ENCODE data around the gene B4GALT4.
"Not testable (repeated sequence)": the region's sequence is repeated elsewhere in the genome, so short reads cannot be mapped to it uniquely, and the experiment has no call there.

The B4GALT4 gene, protein sequence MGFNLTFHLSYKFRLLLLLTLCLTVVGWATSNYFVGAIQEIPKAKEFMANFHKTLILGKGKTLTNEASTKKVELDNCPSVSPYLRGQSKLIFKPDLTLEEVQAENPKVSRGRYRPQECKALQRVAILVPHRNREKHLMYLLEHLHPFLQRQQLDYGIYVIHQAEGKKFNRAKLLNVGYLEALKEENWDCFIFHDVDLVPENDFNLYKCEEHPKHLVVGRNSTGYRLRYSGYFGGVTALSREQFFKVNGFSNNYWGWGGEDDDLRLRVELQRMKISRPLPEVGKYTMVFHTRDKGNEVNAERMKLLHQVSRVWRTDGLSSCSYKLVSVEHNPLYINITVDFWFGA

DNA sequence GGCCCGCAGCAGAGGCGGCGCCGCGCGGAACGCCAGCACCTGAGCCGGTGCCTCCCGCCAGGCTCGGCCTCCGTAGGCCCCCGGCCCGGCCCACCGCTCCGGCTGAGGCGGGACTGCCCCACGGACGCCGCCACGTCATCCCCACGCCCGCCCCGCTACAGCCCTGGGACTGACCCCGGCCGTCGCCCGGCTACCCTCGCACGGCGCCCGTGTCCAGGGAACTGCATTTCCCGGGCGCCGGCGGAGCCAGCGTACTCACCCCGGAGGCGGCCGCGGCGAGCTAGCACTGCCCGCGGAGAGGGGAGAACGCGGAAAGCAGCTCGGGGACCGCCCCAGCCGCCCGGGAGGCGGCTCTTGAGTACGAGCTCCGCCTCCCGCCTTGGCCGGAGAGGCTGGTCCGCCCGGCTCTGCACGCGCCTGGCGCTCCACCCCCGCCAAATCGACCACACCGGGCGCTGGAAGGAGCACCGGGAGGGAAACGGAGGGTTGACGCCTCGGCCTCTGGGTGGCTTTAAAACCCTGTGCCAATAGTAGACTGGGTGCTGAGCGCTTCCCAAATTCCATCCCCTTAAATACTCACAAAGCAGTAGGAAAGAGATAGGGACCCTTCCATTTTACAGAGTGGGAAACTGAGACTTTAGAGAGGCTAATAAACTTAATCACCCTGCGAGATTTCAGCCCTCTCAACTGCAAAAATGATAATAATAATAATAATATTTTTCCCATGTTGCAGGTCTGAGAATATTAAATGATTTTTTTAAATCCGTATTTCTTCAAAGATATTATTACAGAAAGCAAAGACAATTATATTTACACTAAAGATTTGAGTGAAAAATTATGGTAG lies at the start of gene B4GALT4:
Gene B4GALT4 (minus strand): TSS at position 288 of the 844 bp plus-strand sequence. CDS start 10,779 bp downstream, outside the sequence.
- DNase-seq (ENCODE audit: low spot score) (peak; percentile 96), FAIRE-seq (peak; percentile 55)

DNA sequence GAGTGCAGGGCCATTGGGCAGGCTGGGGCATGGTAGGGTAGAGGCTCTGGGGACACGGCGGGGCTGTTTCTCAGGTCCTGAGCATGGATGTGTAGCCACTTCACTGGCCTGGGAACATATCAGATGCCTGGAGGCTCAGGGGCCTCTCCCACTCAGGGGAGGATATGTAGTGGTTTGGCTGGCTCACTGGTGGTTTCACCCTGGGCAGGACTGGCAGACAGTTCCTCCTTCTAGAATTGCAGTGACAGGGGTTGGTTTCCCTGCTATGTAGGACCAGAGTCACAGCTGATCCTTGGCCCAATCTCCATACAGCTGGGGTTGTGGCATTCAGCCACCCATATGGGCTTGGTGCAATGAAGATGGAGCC lies 48.7 kb upstream of the B4GALT4 start:
- DNase-seq (ENCODE audit: low spot score): no peak

DNA sequence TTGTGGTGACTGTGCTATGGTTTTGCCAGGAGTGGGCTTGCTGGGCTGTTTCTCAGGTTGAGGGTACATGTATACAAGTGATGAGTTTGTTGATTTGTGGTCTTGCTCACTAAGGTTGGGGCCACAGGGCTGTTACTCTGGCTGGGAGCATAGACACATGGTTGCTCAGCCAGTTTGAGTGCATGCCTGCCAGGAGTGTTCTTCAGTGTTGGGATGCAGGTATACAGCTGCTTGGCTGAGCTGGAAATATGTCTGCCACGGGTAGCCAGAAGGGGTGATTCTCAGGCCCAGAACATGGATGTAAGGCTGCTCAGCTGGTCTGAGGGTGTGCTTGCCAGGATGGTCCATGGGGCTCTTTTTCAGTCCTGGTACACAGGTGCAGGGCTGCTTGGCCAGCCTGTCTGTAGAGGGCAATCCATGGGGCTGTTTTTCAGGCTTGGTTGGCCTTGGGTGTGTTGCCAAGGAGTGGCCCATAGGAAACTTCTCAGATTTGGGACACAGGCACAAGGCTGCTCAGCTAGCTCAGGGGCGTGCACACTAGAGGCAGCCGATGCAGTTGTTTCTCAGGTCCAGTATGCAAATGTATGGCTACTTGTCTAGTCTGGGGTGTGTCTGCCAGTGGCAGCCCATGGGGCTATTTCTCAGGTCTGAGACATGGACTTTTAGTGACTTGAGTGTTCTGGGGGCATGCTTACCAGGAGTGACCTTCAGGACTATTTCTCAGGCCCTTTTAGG lies 48.2 kb upstream of the B4GALT4 start:
- FAIRE-seq: no peak
- DNase-seq (ENCODE audit: low spot score): no peak

More for the DNA sequence above, 48.7 kb upstream of the B4GALT4 start:
- FAIRE-seq: no peak

DNA sequence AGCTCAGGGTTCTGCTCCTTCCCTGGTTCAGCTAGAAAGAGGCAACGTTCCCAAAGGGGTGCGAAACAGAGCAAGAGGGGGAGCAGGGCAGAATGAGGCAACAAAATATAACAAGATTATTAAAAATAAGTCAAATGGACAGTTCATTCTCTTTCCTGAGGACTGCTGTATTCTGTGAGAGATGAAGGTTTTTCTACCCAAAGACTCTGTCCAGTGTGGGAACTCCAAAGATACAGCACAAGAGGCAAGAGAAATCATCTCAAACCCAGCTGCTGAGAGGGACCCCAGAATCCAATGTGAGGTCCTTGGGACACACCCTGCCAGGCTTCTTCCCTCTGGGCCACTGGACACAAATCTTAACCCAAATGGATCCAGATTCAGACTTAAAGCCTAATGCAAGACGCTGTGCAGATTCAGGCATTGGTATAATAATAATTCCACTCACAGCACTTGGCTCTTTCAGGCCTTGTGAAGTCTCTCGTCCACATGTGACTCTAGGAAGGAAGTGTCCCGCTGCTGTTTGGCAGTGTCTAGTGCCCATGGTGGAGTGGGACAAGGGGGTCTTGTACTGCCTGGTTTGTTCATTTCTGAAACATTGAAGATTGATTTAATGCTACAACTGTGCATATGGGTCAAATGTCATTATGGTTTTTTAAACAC lies 39.0 kb upstream of the B4GALT4 start:
- DNase-seq (ENCODE audit: low spot score): no peak
- no peak for FAIRE-seq

DNA sequence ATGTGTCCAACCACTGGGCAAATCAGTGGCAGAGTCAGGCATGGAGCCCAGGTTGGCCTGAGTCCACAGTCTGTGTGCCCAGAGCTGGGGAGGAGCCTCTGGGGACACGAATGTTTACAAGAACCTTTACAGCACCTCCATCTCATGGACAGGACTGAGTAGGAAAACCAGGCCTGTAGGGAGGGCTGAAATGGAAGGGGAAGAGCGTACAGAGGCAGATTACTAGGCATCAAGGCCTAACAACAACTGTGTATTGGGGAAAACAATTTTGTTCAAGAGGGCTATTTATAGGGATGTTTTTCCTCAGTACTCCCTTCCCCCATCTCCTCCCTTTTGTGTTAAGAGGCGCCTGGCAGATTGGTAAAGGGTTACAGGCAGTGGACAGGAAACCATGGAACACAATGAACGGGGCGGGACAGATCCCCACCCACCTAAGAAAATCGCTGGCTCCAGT lies 38.5 kb upstream of the B4GALT4 start:
- DNase-seq (ENCODE audit: low spot score) (peak; percentile 31), FAIRE-seq (no peak)

DNA sequence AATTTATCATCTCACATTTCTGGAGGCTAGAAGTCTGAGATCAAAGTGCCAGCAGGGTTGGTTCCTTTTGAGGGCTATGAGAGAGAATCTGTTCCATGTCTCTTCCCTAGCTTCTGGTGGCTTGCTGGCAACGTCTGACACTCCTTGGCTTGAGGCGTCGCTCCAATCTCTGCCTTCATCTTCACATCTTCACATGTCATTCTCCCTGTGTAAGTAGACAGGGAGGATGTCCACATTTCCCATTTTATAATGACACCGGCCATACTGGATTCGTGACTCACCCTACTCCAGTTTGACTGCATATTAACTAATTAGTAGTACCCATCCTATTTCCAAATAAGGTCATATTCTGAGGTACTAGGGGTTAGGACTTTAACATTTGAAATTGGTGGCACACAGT lies 36.0 kb upstream of the B4GALT4 start:
- FAIRE-seq (no peak), DNase-seq (ENCODE audit: low spot score) (no peak)

DNA sequence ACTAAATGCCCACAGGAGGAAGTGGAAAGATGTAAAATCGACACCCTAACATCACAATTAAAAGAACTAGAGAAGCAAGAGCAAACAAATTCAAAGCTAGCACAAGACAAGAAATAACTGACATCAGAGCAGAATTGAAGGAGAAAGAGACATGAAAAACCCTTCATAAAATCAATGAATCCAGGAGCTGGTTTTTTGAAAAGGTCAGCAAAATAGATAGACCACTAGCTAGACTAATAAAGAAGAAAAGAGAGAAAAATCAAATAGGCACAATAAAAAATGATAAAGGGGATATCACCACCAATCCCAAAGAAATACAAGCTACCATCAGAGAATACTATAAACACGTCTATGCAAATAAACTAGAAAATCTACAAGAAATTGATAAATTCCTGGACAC lies 29.5 kb upstream of the B4GALT4 start:
- FAIRE-seq; DNase-seq (ENCODE audit: low spot score): not testable (repeated sequence)

DNA sequence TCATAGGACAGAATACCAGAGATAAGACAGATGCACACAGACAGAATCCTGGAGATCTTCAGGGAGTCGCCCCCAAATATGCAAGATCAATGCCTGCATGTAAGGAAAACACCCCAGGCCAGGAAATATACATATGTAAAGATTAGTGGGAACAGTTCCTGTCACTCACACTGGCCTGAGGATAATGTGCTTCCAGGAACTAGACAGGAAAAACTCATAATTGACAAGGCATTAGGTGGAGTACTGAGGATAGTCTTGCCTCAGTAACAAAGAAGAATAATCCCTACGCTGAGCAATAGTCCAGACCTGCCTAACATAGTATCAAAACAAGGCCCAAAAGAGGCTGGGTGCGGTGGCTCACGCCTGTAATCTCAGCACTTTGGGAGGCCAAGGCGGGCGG lies 20.4 kb upstream of the B4GALT4 start:
- no peak for DNase-seq (ENCODE audit: low spot score)
- FAIRE-seq: no peak

DNA sequence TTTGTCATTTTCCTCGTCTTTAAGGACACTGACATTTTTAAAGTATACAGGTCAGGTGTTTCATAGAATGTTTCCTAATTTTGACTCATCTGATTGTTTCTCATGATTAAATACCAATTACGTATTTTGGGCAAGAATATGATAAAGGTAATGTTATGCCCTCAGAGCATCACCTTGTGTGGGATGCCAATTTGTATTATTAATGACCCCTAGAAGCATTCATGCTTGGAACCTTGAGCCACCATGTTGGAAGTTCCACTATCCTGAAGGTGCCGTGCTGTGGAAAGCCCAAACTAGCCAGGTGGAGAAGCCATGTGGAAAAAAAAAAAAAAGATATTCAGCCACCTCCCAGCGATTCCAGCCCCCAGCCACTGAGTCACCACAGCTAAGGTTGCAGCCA lies 19.1 kb upstream of the B4GALT4 start:
- DNase-seq (ENCODE audit: low spot score) (no peak), FAIRE-seq (no peak)

DNA sequence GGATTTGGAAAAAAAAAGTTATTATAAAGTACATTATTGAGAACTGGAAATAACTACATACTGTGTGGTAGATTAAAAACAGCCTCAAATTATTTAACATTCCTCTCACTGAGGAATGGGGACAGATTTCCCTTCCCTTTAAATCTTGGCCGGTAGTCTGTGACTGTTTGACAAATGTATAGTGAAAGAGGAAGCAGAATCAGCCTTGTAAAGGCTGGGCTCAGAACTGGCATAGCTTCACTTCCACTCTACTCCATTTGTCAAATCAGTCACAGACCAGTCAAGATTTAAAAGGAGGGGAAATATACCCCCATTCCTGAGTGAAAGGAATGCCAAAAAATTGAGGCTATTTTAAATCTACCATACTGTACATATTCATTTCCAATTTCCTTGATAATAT lies 18.2 kb upstream of the B4GALT4 start:
- DNase-seq (ENCODE audit: low spot score) (no peak), FAIRE-seq (no peak)

DNA sequence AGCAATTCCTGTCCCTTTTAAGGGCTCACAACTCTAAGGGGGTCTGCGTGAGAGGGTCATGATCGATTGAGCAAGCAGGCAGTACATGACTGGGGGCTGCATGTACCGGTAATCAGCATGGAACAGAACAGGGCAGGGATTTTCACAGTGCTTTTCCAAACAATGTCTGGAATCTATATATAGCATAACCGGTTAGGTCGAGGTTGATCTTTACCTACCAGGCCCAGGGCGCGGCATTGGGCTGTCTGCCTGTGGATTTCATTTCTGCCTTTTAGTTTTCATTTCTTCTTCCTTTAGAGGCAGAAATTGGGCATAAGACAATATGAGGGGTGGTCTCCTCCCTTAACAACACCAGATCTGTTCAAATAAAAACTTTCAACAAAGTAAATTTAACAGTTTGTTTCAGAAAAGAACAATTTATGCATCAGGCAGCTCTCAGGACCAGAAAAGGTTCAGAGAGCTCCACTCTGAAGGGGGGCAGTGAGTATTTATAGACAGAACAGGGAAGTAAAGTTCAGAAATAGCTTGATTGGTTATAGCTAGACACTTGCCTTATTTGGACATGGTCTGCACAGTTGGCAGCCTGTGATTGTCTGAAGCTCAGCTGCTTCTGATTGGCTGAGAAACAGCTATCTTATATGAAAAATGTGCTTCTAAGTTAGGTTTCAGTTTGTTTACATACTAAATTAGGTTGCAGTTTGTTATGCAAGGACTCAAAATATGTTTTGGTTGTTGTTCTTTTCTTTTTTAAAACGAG lies 17.2 kb upstream of the B4GALT4 start:
- FAIRE-seq: no peak
- no peak for DNase-seq (ENCODE audit: low spot score)

DNA sequence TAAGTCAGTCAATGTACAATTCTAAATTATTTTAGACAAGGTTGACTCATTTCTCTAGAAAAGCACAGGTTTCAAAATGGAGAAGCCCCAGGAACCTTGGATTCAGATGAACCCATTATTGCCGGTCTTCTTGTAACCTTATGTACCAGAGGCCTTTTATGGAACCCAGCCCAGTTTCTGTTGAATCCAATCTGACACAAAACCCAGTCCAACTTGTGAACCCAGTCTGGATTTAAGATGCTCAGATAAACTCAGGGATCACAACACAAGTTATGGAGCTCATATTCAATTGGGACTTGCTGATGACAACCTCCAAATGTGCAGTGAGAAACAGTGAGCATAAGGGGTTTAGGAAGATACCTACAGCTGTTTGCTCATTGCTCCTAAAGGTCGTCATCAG lies 16.4 kb upstream of the B4GALT4 start:
- DNase-seq (ENCODE audit: low spot score): no peak
- no peak for FAIRE-seq

DNA sequence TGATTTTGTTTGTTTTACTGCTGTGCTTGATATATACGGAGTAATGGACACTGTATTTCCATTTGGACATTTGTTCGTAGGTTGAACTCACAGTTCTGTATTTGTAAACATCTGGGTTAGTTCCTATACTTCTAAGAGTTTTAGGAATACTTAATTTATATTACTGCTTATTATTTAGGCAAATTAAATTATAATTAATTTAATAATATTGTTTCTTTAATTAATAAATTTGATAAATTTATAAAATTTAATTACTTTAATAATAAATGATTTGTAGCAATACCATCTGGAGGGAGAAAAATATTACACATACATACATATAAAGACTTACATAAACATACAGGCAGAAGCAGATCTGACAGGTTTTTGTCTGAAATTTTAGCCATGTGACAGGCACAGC lies 14.5 kb upstream of the B4GALT4 start:
- no peak for DNase-seq (ENCODE audit: low spot score)

DNA sequence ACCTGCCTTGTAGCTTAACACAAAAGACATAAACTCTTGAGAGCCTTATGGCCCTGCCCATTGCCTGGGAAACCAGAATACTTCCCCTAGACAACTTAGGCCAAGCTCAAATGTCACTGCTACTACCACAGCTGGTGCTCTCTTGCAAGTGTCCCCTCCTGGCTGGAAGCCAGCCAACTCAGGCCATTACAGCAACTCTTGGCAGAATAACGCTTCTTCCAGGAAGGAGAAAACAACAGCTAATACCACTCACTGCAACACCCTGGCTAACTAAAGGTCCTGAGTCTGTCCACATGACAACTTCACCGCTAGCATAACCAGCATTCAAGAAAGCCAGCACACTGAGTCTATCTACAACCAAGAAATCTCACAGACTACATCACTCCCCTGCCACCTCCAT lies 5.1 kb upstream of the B4GALT4 start:
- FAIRE-seq: no peak
- no peak for DNase-seq (ENCODE audit: low spot score)

More for the DNA sequence above, 14.5 kb upstream of the B4GALT4 start:
- FAIRE-seq: no peak

DNA sequence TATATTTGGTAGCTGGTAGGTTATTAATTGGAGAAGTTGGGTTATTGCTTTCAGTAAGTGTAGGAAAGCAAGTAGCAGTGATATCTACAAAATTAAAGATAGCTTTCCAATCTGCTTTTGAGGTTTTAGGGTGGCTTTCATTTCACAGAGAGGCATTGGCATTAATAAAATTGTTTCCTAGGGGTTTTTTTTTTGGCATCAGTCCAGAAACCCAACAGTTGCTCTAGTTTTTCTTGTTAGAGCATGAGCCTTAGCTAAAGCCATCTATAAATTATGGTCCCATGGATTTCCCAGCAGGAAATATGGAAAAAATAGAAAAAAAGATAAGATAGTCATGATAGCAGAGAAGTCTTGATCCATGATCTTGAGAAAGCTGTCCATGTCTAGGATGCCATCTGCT lies 3.0 kb upstream of the B4GALT4 start:
- FAIRE-seq (no peak), DNase-seq (ENCODE audit: low spot score) (no peak)

DNA sequence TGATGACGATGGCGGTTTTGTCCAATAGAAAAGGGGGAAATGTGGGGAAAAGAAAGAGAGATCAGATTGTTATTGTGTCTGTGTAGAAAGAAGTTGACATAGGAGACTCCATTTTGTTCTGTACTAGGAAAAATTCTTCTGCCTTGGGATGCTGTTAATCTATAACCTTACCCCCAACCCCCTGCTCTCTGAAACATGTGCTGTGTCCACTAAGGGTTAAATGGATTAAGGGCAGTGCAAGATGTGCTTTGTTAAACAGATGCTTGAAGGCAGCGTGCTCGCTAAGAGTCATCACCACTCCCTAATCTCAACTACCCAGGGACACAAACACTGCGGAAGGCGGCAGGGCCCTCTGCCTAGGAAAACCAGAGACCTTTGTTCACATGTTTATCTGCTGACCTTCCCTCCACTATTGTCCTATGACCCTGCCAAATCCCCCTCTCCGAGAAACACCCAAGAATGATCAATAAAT lies 2.4 kb upstream of the B4GALT4 start:
- not testable (repeated sequence) for DNase-seq (ENCODE audit: low spot score); FAIRE-seq

DNA sequence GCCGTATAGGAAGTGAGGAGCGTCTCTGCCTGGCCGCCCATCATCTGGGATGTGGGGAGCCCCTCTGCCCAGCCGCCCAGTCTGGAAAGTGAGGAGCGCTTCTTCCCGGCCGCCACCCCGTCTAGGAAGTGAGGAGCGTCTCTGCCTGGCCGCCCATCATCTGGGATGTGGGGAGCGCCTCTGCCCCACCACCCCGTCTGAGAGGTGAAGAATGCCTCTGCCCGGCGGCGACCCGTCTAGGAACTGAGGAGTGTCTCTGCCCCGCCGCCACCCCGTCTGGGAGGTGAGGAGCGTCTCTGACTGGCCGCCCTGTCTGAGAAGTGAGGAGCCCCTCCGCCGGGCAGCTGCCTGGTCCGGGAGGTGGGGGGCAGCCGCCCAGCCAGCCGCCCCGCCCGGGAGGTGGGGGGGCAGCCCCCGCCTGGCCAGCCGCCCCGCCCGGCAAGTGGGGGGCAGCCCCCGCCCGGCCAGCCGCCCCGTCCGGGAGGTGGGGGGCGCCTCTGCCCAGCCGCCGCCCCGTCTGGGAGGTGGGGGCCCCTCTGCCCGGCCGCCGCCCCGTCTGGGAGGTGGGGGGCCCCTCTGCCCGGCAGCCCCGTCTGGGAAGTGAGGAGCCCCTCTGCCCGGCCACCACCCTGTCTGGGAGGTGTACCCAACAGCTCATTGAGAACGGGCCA lies 1.8 kb upstream of the B4GALT4 start:
- DNase-seq (ENCODE audit: low spot score); FAIRE-seq: not testable (repeated sequence)

DNA sequence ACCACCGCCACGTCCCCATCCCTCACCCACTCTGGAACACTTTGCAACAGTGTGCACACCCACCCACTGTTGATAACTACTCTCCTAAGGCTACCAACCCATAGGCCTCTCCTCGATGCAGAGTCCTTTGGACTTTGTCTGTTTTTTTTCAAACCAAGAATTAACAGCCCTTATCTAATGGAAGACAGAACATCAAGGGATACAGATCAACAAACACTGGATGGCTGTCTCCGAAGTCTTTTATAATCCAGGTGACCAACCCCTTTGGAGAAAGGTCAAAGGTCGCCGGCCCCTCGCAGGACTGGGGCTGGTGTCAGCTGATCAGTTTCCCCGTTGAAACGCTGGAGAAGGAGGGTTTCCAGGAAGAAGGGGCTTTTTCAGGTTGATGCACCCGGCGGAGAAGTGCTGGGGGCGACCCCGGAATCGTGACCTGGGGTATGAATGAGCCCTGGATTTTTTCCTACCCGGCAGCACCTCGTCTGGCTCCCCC lies 532 bp downstream of the B4GALT4 start:
- DNase-seq (ENCODE audit: low spot score) (peak; percentile 47), FAIRE-seq (no peak)

DNA sequence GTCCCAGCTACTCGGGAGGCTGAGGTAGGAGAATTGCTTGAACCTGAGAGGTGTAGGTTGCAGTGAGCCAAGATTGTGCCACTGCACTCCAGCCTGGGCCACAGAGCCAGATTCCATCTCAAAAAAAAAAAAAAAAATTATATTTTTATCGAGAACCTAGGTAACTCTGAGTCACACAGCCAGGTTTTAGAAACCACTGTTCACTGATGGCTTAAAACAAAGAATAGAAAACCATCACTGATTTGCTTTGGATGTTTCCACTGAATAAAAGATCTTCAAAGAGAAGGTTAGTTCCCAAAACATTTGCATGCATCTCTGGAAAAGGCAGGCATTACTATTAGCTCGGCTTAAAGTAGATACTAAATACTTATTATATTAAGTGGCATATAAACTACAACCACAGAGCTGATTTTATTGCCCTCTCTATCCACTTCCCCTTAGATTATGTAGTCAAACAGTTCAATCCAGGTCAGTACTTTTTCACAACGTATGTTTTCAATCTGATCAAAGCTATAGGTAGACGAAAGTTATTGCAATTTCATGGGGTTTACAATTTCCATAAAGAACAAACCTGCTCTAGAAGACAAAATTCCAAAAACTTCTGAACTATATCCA lies 1.4 kb downstream of the B4GALT4 start:
- DNase-seq (ENCODE audit: low spot score) (no peak), FAIRE-seq (no peak)

Data from urothelium cell line (cell line).